Suprapubic skin (tissue), 4 donors: ENCODE measurements around the gene FAM229B.

Experiments
- EP300 ChIP-seq: sonication (generic); formaldehyde crosslinking; IDR thresholded peaks from one replicate; pipeline ENCODE4 v1.6.1; 2017; ENCODE audit warnings: antibody characterized with exemption
- POLR2A ChIP-seq, 2 donors: fragments of 450-650 bp; IDR thresholded peaks; one replicate each; pipeline ENCODE4 v1.6.1; 2017; ENCODE audit warnings: antibody characterized with exemption in 2 of 2, mild to moderate bottlenecking in 2 of 2, moderate library complexity in 2 of 2
- POLR2AphosphoS5 ChIP-seq, 3 donors: sonication (generic); formaldehyde crosslinking; IDR thresholded peaks; one replicate each; pipeline ENCODE4 v1.6.1; 2017; ENCODE audit warnings: antibody characterized with exemption in 3 of 3
- TF ChIP-seq, protein P1 (sequence below), 2 donors: fragments of 200-600 bp in 1 of 2; fragments of 450-650 bp in 1 of 2; sonication (generic) in 1 of 2; IDR thresholded peaks; one replicate each; pipeline ENCODE4 v1.5.1; 2016 to 2019; ENCODE audit warnings: antibody characterized with exemption in 2 of 2, mild to moderate bottlenecking in 1 of 2, moderate library complexity in 1 of 2

DNA sequence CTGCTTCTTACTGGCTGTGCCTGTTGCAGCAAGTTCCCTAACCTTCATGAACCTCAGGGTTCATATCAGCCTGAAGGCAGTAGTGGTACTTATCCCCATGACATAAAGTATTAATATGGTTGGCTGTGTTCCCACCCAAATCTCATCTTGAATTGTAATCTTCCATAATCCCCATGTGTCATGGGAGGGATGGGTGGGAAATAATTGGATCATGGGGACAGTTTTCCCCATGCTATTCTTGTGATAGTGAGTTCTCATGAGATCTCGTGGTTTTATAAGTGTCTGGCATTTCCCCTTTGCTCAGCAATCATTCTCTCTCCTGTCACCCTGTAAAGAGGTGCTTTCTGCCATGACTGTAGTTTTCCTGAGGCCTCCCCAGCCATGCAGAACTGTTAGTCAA, 61.8 kb downstream of the FAM229B start:
- TF ChIP-seq POLR2A (IDR thresholded peaks at IDR 0.05), result no peak
- TF ChIP-seq, protein P1, sequence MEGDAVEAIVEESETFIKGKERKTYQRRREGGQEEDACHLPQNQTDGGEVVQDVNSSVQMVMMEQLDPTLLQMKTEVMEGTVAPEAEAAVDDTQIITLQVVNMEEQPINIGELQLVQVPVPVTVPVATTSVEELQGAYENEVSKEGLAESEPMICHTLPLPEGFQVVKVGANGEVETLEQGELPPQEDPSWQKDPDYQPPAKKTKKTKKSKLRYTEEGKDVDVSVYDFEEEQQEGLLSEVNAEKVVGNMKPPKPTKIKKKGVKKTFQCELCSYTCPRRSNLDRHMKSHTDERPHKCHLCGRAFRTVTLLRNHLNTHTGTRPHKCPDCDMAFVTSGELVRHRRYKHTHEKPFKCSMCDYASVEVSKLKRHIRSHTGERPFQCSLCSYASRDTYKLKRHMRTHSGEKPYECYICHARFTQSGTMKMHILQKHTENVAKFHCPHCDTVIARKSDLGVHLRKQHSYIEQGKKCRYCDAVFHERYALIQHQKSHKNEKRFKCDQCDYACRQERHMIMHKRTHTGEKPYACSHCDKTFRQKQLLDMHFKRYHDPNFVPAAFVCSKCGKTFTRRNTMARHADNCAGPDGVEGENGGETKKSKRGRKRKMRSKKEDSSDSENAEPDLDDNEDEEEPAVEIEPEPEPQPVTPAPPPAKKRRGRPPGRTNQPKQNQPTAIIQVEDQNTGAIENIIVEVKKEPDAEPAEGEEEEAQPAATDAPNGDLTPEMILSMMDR (IDR thresholded peaks at IDR 0.05), result no peak
- no peak for TF ChIP-seq POLR2AphosphoS5 (IDR thresholded peaks at IDR 0.05)
- no peak for TF ChIP-seq EP300
